HS-27A (cell line): ENCODE results near the gene SHKBP1.
"Not testable (repeated sequence)": the region's sequence is repeated elsewhere in the genome, so short reads cannot be mapped to it uniquely, and the experiment has no call there.

Experiments
- DNase-seq: peaks from one replicate; pipeline ENCODE4 v3.0.0-alpha.2; 2012; ENCODE audit warnings: low read depth, missing footprints

The SHKBP1 gene

GRCh38 chr19:40616178-40616577, 39.5 kb downstream of the SHKBP1 start:
- no peak for DNase-seq

GRCh38 chr19:40616941-40617340, 40.3 kb downstream of the SHKBP1 start:
- DNase-seq = no peak

- DNase-seq = no peak
These were observed 41.3 kb downstream of the SHKBP1 start for GRCh38 chr19:40617961-40618360.

- no peak for DNase-seq
These were observed 42.9 kb downstream of the SHKBP1 start for GRCh38 chr19:40619333-40620160.

- DNase-seq = no peak
These were observed 43.5 kb downstream of the SHKBP1 start for GRCh38 chr19:40620161-40620485.

GRCh38 chr19:40621283-40621682, 44.6 kb downstream of the SHKBP1 start:
- no peak for DNase-seq

GRCh38 chr19:40621966-40622772, 45.5 kb downstream of the SHKBP1 start:
- no peak for DNase-seq

GRCh38 chr19:40622773-40623075, 46.1 kb downstream of the SHKBP1 start:
- DNase-seq = no peak

- DNase-seq = no peak
These were observed 47.0 kb downstream of the SHKBP1 start for GRCh38 chr19:40623403-40624251.

- not testable (repeated sequence) for DNase-seq
These were observed 47.9 kb downstream of the SHKBP1 start for GRCh38 chr19:40624369-40625153.

GRCh38 chr19:40625406-40626120, 48.9 kb downstream of the SHKBP1 start:
- DNase-seq = no peak

GRCh38 chr19:40626918-40627317, 50.2 kb downstream of the SHKBP1 start:
- no peak for DNase-seq

- no peak for DNase-seq
These were observed 51.0 kb downstream of the SHKBP1 start for GRCh38 chr19:40627486-40628279.

GRCh38 chr19:40629346-40629745, 52.7 kb downstream of the SHKBP1 start:
- no peak for DNase-seq

- no peak for DNase-seq
These were observed 54.0 kb downstream of the SHKBP1 start for GRCh38 chr19:40630571-40631160.

- DNase-seq = no peak
These were observed 55.8 kb downstream of the SHKBP1 start for GRCh38 chr19:40632311-40633036.

- peak; percentile 54 for DNase-seq
These were observed 56.5 kb downstream of the SHKBP1 start for GRCh38 chr19:40633207-40633606.

GRCh38 chr19:40638327-40638726, 61.7 kb downstream of the SHKBP1 start:
- no peak for DNase-seq

- no peak for DNase-seq
These were observed 62.9 kb downstream of the SHKBP1 start for GRCh38 chr19:40639638-40639982.
